Measurements from ENCODE around the gene PPIE. TPM values are rescaled to one million over a fixed set of nuclear protein-coding genes. Genes with fewer than 3 reads are reported as not detected.

The PPIE gene
- 38.7 to 43.4 TPM (median 41.3 TPM) in 5 replicates for total RNA-seq (2022; extraction: Qiagen RNA extraction; ENCODE audit: low read depth)

DNA sequence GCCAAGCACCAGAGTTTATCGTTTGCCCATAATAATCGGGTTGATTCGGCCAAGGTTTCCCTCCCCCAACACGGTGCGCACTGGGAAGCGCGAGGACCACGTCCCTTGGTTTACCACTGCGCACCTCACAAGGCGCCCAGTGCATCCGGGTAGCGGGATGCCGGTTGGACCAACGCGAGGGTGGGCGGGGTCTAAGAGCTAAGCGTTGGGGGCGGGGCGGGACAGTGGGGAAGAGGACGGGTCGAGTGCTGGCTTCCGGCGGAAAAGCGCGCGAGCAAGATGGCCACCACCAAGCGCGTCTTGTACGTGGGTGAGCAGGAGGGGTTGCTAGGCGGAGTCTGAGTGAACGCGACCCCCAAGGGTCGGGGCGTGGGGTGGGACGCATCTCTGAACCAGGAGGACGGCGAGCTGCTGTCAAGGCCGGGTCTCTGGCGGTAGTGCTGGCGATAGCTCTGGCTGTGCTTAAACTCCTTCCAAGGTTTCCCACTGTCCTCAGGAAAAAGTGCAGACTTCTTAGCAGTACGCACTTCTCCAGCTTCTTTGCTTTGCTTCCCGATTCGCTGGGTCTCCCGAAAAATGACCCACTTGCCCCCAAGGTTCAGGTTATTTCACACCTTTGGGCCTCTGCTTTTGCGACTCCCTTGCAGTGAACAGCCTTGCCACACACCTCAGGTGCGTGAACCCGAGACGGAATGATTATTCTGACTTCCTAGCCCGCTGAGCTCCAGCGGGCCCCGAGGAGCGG lies at the start of gene PPIE:
Gene PPIE, plus strand, starts transcription at position 261 of the 745 bp plus-strand sequence. Its CDS starts 19 bp downstream, at position 280.

DNA sequence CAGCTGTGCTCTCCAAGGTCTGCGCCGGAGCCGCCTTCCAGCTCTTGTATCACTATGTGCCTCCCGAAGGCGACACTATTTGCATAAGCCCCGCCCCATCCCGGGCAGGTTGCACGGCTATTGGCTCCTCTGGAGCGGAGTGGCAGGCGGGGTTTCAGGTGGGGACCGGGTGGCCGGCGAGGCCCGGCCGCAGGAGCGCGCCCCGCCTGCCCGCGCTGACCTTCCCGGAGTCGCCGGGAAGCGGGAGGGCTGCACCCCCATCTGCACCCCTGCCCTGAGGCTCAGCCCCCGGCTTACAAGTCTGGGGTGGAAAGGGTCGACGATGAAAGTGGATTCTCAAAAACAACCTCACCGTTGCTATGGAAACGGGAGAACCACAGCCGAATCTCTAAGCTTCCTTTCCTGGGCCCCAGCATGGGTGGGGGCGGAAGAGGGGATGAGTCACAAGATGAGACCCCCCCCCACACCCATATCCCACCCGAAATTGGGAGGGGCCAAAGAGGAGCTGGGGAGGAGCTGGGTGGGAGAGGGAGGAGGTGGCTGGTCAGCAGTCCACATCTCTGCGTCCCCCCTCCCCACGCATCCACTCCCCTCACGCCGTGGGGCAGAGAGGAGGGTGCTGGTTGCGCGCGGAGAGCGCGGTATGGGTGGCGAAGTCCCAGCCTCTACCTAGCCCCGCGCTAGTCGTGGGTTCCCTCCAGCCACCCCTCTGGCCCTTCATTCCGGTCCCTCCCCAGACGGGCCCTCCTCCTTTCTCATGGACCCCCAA lies 47.1 kb upstream of the PPIE start, which contains the start of gene HPCAL4:
Gene HPCAL4, minus strand, starts transcription at position 51 of the 769 bp plus-strand sequence. CDS start 6,830 bp downstream, outside the sequence.

DNA sequence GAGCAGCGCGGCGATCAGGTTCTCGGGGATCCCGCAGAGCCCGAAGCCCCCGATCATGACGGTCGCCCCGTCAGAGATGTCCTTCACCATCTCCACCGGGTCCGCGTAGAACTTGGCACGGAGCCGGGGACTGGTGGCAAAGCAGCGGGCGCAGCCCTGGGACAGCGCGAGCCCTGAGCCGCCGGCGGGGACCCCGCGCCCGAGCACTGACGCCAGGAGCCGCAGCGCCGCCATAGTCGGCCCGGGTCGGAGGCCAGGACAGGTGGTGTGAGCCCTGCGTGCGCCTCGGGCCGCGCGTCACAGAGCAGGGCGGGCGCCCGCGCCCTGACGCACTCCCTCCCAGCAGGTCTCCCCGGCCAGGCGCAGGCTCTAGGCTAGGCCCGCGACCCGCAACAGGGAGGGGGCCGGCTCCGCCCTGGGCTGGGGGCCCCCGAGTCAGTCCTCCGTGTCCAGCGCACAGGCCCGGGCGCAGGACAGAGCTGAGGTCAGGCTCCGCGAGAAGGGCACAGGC lies 32.4 kb downstream of the PPIE start, which contains the start of gene OXCT2:
Gene OXCT2, minus strand, starts transcription at position 327 of the 511 bp plus-strand sequence. Its CDS starts 93 bp downstream, at position 234.

DNA sequence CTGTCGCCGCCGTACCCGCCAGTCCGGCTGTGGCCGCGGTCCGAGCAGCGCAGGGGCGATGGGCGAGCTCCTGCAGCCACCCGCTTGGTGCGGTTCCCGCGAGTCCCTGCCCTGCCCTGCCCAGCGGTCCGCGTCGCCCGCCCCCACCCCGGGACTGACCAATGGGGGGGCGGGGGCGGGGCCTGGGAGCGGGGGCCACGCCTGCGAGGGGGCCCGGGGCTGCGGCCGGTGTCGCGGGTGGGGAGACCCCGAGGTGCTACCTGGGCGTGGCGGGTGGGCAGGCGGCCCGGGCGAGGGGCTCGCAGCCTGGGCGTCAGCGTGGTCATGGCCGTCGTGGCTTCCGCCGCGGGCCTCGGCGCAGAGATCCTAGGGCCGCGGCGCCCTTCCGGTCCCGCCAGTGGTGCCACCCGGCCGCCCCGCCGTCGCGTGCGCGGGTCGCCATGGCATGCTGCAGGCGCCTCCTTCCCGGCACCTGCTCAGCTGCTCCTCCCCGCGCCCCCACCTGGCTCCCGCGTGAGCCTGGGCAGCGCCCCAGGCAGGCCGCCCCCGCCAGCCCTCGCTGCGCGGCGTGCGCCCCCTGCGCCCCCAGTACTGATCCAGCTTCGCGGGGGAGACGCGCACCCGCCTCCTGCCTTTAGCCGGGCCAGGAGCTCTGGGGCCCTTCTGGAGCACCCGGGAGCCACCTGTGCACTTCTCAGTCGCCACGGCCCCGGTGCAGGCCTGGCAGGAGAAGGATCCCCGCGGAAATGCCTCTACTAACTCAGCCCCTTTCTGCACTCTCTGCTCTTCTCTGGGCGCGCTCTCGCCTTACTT lies 50.3 kb downstream of the PPIE start, which contains the start of gene BMP8B:
Gene BMP8B, minus strand, starts transcription at position 108 of the 813 bp plus-strand sequence. CDS start 380 bp downstream, outside the sequence.

Other genes starting within 250 kb of the PPIE start
- 0.10 to 0.29 TPM (median 0.13 TPM) in 4 of 5 replicates, not detected in the other for gene BMP8A, start 247.2 kb upstream of the PPIE start, total RNA-seq (2022; extraction: Qiagen RNA extraction; ENCODE audit: low read depth)
- 119 to 169 TPM (median 129 TPM) in 5 replicates for gene PABPC4, start 162.1 kb upstream of the PPIE start, total RNA-seq (2022; extraction: Qiagen RNA extraction; ENCODE audit: low read depth)
- gene HEYL, start 99.2 kb upstream of the PPIE start, total RNA-seq (2022; extraction: Qiagen RNA extraction; ENCODE audit: low read depth), result 2.3 to 3.3 TPM (median 3.0 TPM) in 5 replicates
- not detected in 5 replicates for gene NT5C1A, start 66.8 kb upstream of the PPIE start, total RNA-seq (2022; extraction: Qiagen RNA extraction; ENCODE audit: low read depth)
- 0.24 to 0.41 TPM (median 0.29 TPM) in 5 replicates for gene HPCAL4, start 47.4 kb upstream of the PPIE start, total RNA-seq (2022; extraction: Qiagen RNA extraction; ENCODE audit: low read depth)
- 0.38 to 0.64 TPM (median 0.40 TPM) in 5 replicates for gene OXCT2, start 32.5 kb downstream of the PPIE start, total RNA-seq (2022; extraction: Qiagen RNA extraction; ENCODE audit: low read depth)
- gene BMP8B, start 50.0 kb downstream of the PPIE start, total RNA-seq (2022; extraction: Qiagen RNA extraction; ENCODE audit: low read depth), result 3.1 to 4.3 TPM (median 4.1 TPM) in 5 replicates
- 15.2 to 17.5 TPM (median 16.5 TPM) in 5 replicates for gene TRIT1, start 144.6 kb downstream of the PPIE start, total RNA-seq (2022; extraction: Qiagen RNA extraction; ENCODE audit: low read depth)
- 0.99 to 1.4 TPM (median 1.3 TPM) in 5 replicates for gene MYCL, start 163.0 kb downstream of the PPIE start, total RNA-seq (2022; extraction: Qiagen RNA extraction; ENCODE audit: low read depth)
- gene MFSD2A, start 216.3 kb downstream of the PPIE start, total RNA-seq (2022; extraction: Qiagen RNA extraction; ENCODE audit: low read depth), result 4.2 to 4.8 TPM (median 4.7 TPM) in 5 replicates

All from A549 treated with CpdA at 1 μM for 4 hours (cell line).